Neural cell (in vitro differentiated cells): ENCODE data around the gene KCNRG. TPM values are rescaled to one million over a fixed set of nuclear protein-coding genes. Genes with fewer than 3 reads are reported as not detected.

ENCODE experiments used
- H2AFZ ChIP-seq: fragments of 200-600, 300-800 bp; sonication (generic), shearing (Covaris generic); 2 replicates; pipeline ENCODE4 v1.6.0; 2014; ENCODE audit warnings: low read depth, mild to moderate bottlenecking, antibody characterized with exemption, low read length, moderate library complexity
- H3F3A ChIP-seq: fragments of 200-600 bp; shearing (Covaris generic); 2 replicates; pipeline ENCODE4 v1.6.1; 2016; ENCODE audit warnings: mild to moderate bottlenecking, moderate library complexity, mixed read lengths, antibody characterized with exemption, low read length; ENCODE audit not compliant: insufficient read depth, poor library complexity, severe bottlenecking
- H3K27ac ChIP-seq: fragments of 200-600, 300-800 bp; sonication (generic), shearing (Covaris generic); 2 replicates; pipeline ENCODE4 v1.5.1; 2014; ENCODE audit warnings: mild to moderate bottlenecking, low read length, moderate library complexity
- H3K27me3 ChIP-seq: fragments of 300-800, 200-600 bp; sonication (generic), shearing (Covaris generic); 2 replicates; pipeline ENCODE4 v1.6.0; 2014; ENCODE audit warnings: mild to moderate bottlenecking, low read depth, low read length, moderate library complexity; ENCODE audit not compliant: insufficient read depth
- H3K36me3 ChIP-seq: fragments of 300-800, 200-600 bp; sonication (generic), shearing (Covaris generic); 2 replicates; pipeline ENCODE4 v1.5.1; 2014; ENCODE audit warnings: mild to moderate bottlenecking, antibody characterized with exemption, low read length, moderate library complexity; ENCODE audit not compliant: insufficient read depth
- H3K4me2 ChIP-seq: fragments of 300-800, 200-600 bp; sonication (generic), shearing (Covaris generic); 2 replicates; pipeline ENCODE4 v1.6.0; 2014; ENCODE audit warnings: mild to moderate bottlenecking, low read length
- H3K4me3 ChIP-seq: fragments of 300-800, 200-600 bp; sonication (generic), shearing (Covaris generic); 2 replicates; pipeline ENCODE4 v1.5.1; 2014; ENCODE audit warnings: mild to moderate bottlenecking, low read length, moderate library complexity
- H3K79me2 ChIP-seq: fragments of 200-600 bp; shearing (Covaris generic); replicated peaks from 2 replicates; pipeline ENCODE4 v1.6.0; 2014; ENCODE audit warnings: mild to moderate bottlenecking, low read length, moderate library complexity; ENCODE audit not compliant: insufficient read depth
- H3K9ac ChIP-seq: fragments of 300-800, 200-600 bp; sonication (generic), shearing (Covaris generic); 2 replicates; pipeline ENCODE4 v1.6.1; 2016; ENCODE audit warnings: mild to moderate bottlenecking, low read length, mixed read lengths
- H3K9me2 ChIP-seq: fragments of 200-600 bp; shearing (Covaris generic); 2 replicates; pipeline ENCODE4 v1.6.1; 2016; ENCODE audit warnings: mild to moderate bottlenecking, low read length, mixed read lengths; ENCODE audit not compliant: insufficient read depth
- H3K9me3 ChIP-seq: fragments of 200-600, 300-800 bp; sonication (generic), shearing (Covaris generic); 2 replicates; pipeline ENCODE4 v1.6.1; 2016; ENCODE audit warnings: mild to moderate bottlenecking, mixed run types, low read length, moderate library complexity, mixed read lengths
- H4K20me1 ChIP-seq: fragments of 200-600 bp; shearing (Covaris generic); 2 replicates; pipeline ENCODE4 v1.6.1; 2016; ENCODE audit warnings: mild to moderate bottlenecking, mixed run types; ENCODE audit not compliant: insufficient read depth
- EP300 ChIP-seq: fragments of 450-650 bp; conservative IDR thresholded peaks from 2 replicates; pipeline ENCODE4 v1.6.1; 2014; ENCODE audit warnings: antibody characterized with exemption, mild to moderate bottlenecking, moderate library complexity; ENCODE audit not compliant: poor library complexity, severe bottlenecking
- EZH2 ChIP-seq: fragments of 200-600, 300-800 bp; shearing (Covaris generic), sonication (generic); IDR thresholded peaks from 2 replicates; pipeline ENCODE4 v1.6.1; 2014; ENCODE audit warnings: antibody characterized with exemption, low read length, borderline replicate concordance, mild to moderate bottlenecking; ENCODE audit not compliant: insufficient read depth, poor library complexity, severe bottlenecking
- MXI1 ChIP-seq: fragments of 450-650 bp; conservative IDR thresholded peaks from 2 replicates; pipeline ENCODE4 v1.6.1; 2014; ENCODE audit warnings: antibody characterized with exemption, mild to moderate bottlenecking; ENCODE audit not compliant: poor library complexity, severe bottlenecking
- POLR2AphosphoS5 ChIP-seq: IDR thresholded peaks from 2 replicates; pipeline ENCODE4 v1.6.1; 2012
- RAD21 ChIP-seq: fragments of 450-650 bp; conservative IDR thresholded peaks from 2 replicates; pipeline ENCODE4 v1.6.1; 2014; ENCODE audit warnings: antibody characterized with exemption, mild to moderate bottlenecking, moderate library complexity
- REST ChIP-seq: IDR thresholded peaks from 2 replicates; pipeline ENCODE4 v1.6.1; 2012; ENCODE audit warnings: borderline replicate concordance
- SMC3 ChIP-seq: fragments of 450-650 bp; conservative IDR thresholded peaks from 2 replicates; pipeline ENCODE4 v1.6.1; 2014; ENCODE audit warnings: antibody characterized with exemption, mild to moderate bottlenecking, moderate library complexity; ENCODE audit not compliant: poor library complexity
- TAF1 ChIP-seq: IDR thresholded peaks from 2 replicates; pipeline ENCODE4 v1.6.1; 2012; ENCODE audit warnings: low read depth
- polyA plus RNA-seq: library from polyadenylated mRNA; depleted of rRNA; stranded (reverse); fragments of >200 nt; gene quantifications from 2 replicates; pipeline ENCODE4 v1.2.3, GENCODE V29; 2014
- TF ChIP-seq, protein P1 (sequence below): fragments of 450-650 bp; IDR thresholded peaks from 2 replicates; pipeline ENCODE4 v1.5.1; 2014; ENCODE audit warnings: antibody characterized with exemption, mild to moderate bottlenecking, moderate library complexity; ENCODE audit not compliant: poor library complexity, severe bottlenecking

The KCNRG gene
- polyA plus RNA-seq, 1 donor from 2014 or later, result 6.7 TPM

DNA sequence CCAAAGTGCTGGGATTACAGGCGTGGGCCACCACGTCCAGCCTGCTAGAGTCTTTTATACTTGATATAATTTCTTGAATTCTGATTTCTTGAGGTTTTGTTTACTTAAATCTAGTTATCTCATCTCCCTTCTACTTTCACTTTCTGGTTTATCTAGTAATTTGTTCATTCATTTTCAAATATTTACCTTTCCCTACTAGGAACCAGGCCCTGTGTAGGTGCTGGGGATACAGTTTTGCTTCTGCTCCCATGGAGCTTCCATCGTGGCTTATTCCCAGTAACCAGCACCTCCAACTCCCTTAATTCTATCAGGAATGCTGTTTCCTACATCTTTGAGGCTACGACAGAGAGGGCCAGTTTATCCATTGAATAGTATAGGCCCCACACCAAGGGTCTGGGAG lies 42.5 kb upstream of the KCNRG start:
- TF ChIP-seq RAD21 (no peak), POLR2AphosphoS5 (no peak), REST (no peak), EZH2 (no peak), SMC3 (no peak), MXI1 (no peak), EP300 (no peak), TAF1 (no peak)
- TF ChIP-seq, protein P1, sequence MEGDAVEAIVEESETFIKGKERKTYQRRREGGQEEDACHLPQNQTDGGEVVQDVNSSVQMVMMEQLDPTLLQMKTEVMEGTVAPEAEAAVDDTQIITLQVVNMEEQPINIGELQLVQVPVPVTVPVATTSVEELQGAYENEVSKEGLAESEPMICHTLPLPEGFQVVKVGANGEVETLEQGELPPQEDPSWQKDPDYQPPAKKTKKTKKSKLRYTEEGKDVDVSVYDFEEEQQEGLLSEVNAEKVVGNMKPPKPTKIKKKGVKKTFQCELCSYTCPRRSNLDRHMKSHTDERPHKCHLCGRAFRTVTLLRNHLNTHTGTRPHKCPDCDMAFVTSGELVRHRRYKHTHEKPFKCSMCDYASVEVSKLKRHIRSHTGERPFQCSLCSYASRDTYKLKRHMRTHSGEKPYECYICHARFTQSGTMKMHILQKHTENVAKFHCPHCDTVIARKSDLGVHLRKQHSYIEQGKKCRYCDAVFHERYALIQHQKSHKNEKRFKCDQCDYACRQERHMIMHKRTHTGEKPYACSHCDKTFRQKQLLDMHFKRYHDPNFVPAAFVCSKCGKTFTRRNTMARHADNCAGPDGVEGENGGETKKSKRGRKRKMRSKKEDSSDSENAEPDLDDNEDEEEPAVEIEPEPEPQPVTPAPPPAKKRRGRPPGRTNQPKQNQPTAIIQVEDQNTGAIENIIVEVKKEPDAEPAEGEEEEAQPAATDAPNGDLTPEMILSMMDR, result no peak
- no peak overlapping the region for H2AFZ ChIP-seq
- H3K4me3 ChIP-seq, result no peak overlapping the region
- H3K27ac ChIP-seq, result no peak overlapping the region
- H4K20me1 ChIP-seq, result no peaks in the 10 kb centered on the region
- H3K9me2 ChIP-seq, result no peaks in the 10 kb centered on the region
- no peaks in the 10 kb centered on the region for H3K36me3 ChIP-seq
- no peaks in the 10 kb centered on the region for H3K27me3 ChIP-seq
- H3F3A ChIP-seq, result no peaks in the 10 kb centered on the region
- H3K4me2 ChIP-seq, result no peak overlapping the region
- no peak overlapping the region for H3K9ac ChIP-seq
- H3K9me3 ChIP-seq, result no peaks in the 10 kb centered on the region
- no peaks in the 10 kb centered on the region for H3K79me2 ChIP-seq

DNA sequence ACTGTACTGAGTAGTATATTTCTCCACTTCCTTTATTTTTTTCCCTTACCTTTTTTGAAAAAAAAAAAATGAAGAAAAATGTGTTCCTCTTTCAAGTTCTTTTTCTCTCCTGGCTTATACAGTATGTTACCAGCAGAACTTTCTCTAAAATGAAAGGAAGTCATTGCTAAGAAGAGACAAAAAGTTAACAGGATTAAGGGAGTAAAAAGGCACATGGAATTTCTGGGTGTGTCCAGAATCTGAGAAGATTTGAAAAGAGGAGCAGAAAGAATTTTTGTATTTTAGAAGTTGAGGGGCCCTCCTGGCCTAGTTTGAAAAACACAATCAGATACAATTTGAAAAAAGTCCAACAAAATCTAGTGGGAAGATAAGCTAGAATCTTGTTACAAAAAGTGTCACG lies 39.4 kb upstream of the KCNRG start:
- Histone ChIP-seq H3K9ac (no peak overlapping the region), H3K4me3 (no peak overlapping the region), H3K9me2 (no peaks in the 10 kb centered on the region), H3F3A (no peaks in the 10 kb centered on the region), H3K4me2 (no peak overlapping the region), H4K20me1 (no peaks in the 10 kb centered on the region), H2AFZ (no peak overlapping the region), H3K36me3 (no peaks in the 10 kb centered on the region), H3K79me2 (no peaks in the 10 kb centered on the region), H3K27me3 (no peaks in the 10 kb centered on the region), H3K9me3 (no peaks in the 10 kb centered on the region), H3K27ac (no peak overlapping the region)
- TF ChIP-seq REST (no peak), MXI1 (no peak), POLR2AphosphoS5 (no peak), TAF1 (no peak), SMC3 (no peak), EP300 (no peak), RAD21 (no peak), EZH2 (no peak)
- TF ChIP-seq, protein P1, result no peak
